Liver (tissue), 9 donors: Measurements from ENCODE around the gene RALGAPA2. TPM values are rescaled to one million over a fixed set of nuclear protein-coding genes. Genes with fewer than 3 reads are reported as not detected.

Source experiments
- DNase-seq: peaks from one replicate; pipeline ENCODE4 v3.0.0-alpha.2; 2017; ENCODE audit warnings: low spot score
- H3K27ac ChIP-seq, 2 donors: one replicate each; pipeline ENCODE4 v1.7.0; 2013; ENCODE audit warnings: inconsistent platforms in 2 of 2, low read length in 2 of 2, control low read depth in 1 of 2, low read depth in 1 of 2, mild to moderate bottlenecking in 1 of 2
- H3K27me3 ChIP-seq, 4 donors: one replicate each; pipeline versions ENCODE4 v1.6.1 to v1.7.0; 2013; ENCODE audit warnings: low read length in 3 of 4, inconsistent platforms in 1 of 4, mild to moderate bottlenecking in 1 of 4, moderate library complexity in 1 of 4; ENCODE audit not compliant: control insufficient read depth in 4 of 4, insufficient read depth in 4 of 4
- H3K36me3 ChIP-seq, 4 donors: one replicate each; pipeline versions ENCODE4 v1.6.1 to v1.7.0; 2013; ENCODE audit warnings: low read length in 3 of 4, mild to moderate bottlenecking in 3 of 4, low read depth in 1 of 4, moderate library complexity in 1 of 4; ENCODE audit not compliant: control insufficient read depth in 4 of 4, insufficient read depth in 3 of 4
- H3K4me1 ChIP-seq, 4 donors: one replicate each; pipeline versions ENCODE4 v1.6.1 to v1.7.0; 2013; ENCODE audit warnings: low read length in 3 of 4, mild to moderate bottlenecking in 3 of 4, moderate library complexity in 1 of 4; ENCODE audit not compliant: control insufficient read depth in 4 of 4, insufficient read depth in 4 of 4
- H3K4me3 ChIP-seq, 3 donors: one replicate each; pipeline versions ENCODE4 v1.6.1 to v1.7.0; 2013; ENCODE audit warnings: low read length in 3 of 3, control low read depth in 1 of 3, low read depth in 1 of 3, mild to moderate bottlenecking in 1 of 3
- H3K9ac ChIP-seq, 2 donors: one replicate each; pipeline ENCODE4 v1.7.0; 2013; ENCODE audit warnings: low read length in 2 of 2, mild to moderate bottlenecking in 2 of 2, moderate library complexity in 2 of 2, control low read depth in 1 of 2, low read depth in 1 of 2
- H3K9me3 ChIP-seq, 4 donors: one replicate each; pipeline versions ENCODE4 v1.6.1 to v1.7.0; 2013; ENCODE audit warnings: low read length in 3 of 4; ENCODE audit not compliant: control insufficient read depth in 4 of 4
- EGR1 ChIP-seq, 2 donors: IDR thresholded peaks; 2 replicates each; pipeline ENCODE4 v1.6.1; 2016 to 2018; ENCODE audit warnings: antibody characterized with exemption in 2 of 2, low read depth in 2 of 2
- FOXA1 ChIP-seq: IDR thresholded peaks from 2 replicates; pipeline ENCODE4 v1.6.1; 2016; ENCODE audit warnings: antibody characterized with exemption
- FOXA2 ChIP-seq: IDR thresholded peaks from 2 replicates; pipeline ENCODE4 v1.6.1; 2016; ENCODE audit warnings: antibody characterized with exemption
- GABPA ChIP-seq, 2 donors: IDR thresholded peaks in 1 of 2; conservative IDR thresholded peaks in 1 of 2; 2 replicates each; pipeline ENCODE4 v1.6.1; 2016; ENCODE audit warnings: antibody characterized with exemption in 2 of 2, mild to moderate bottlenecking in 1 of 2, moderate library complexity in 1 of 2
- HNF4A ChIP-seq, 2 donors: conservative IDR thresholded peaks; 2 replicates each; pipeline ENCODE4 v1.6.1; 2016; ENCODE audit warnings: antibody characterized with exemption in 2 of 2, mild to moderate bottlenecking in 2 of 2
- HNF4G ChIP-seq: IDR thresholded peaks from 2 replicates; pipeline ENCODE4 v1.6.1; 2016; ENCODE audit warnings: antibody characterized with exemption
- JUND ChIP-seq, 2 donors: IDR thresholded peaks; 2 replicates each; pipeline ENCODE4 v1.6.1; 2016; ENCODE audit warnings: antibody characterized with exemption in 2 of 2
- NR2F2 ChIP-seq: IDR thresholded peaks from 2 replicates; pipeline ENCODE4 v1.6.1; 2016; ENCODE audit warnings: antibody characterized with exemption
- RAD21 ChIP-seq, 2 donors: IDR thresholded peaks; 2 replicates each; pipeline ENCODE4 v1.6.1; 2016; ENCODE audit warnings: antibody characterized with exemption in 2 of 2, mild to moderate bottlenecking in 2 of 2
- REST ChIP-seq: IDR thresholded peaks from 2 replicates; pipeline ENCODE4 v1.6.1; 2016; ENCODE audit warnings: antibody characterized with exemption, mild to moderate bottlenecking
- RXRA ChIP-seq, 2 donors: IDR thresholded peaks; 2 replicates each; pipeline ENCODE4 v1.6.1; 2017 to 2018; ENCODE audit warnings: antibody characterized with exemption in 2 of 2, mild to moderate bottlenecking in 1 of 2
- SP1 ChIP-seq: IDR thresholded peaks from 2 replicates; pipeline ENCODE4 v1.6.1; 2018; ENCODE audit warnings: antibody characterized with exemption, mild to moderate bottlenecking
- TAF1 ChIP-seq: conservative IDR thresholded peaks from 2 replicates; pipeline ENCODE4 v1.6.1; 2016; ENCODE audit warnings: antibody characterized with exemption, mild to moderate bottlenecking
- YY1 ChIP-seq: IDR thresholded peaks from 2 replicates; pipeline ENCODE4 v1.6.1; 2016; ENCODE audit warnings: antibody characterized with exemption, mild to moderate bottlenecking
- WGBS: extraction: QIAGEN DNeasy Blood & Tissue Kit; methylation state at CpG from one replicate; pipeline ENCODE4 v1.1.7; 2013; 5-methylcytosine and 5-hydroxymethylcytosine counted together
- polyA plus RNA-seq, 2 donors: library from polyadenylated mRNA; stranded (reverse) in 1 of 2; unstranded in 1 of 2; fragments of 200-250 nt in 1 of 2; fragments of >200 nt in 1 of 2; fragmentation: Nextera tagmentation in 1 of 2; extraction: Ambion mirVana in 1 of 2; gene quantifications; one replicate each; pipeline versions ENCODE4 v1.2.1 to v1.2.3, GENCODE V29; 2013 to 2015
- total RNA-seq, 2 donors: library from RNA; depleted of rRNA; stranded (reverse); fragments of >200 nt; gene quantifications; one replicate each; pipeline ENCODE4 v1.2.3, GENCODE V29; 2014
- TF ChIP-seq, protein P1 (sequence below): IDR thresholded peaks from 2 replicates; pipeline ENCODE4 v1.6.1; 2016; ENCODE audit warnings: antibody characterized with exemption
- TF ChIP-seq, protein P2 (sequence below): IDR thresholded peaks from 2 replicates; pipeline ENCODE4 v1.6.1; 2016; ENCODE audit warnings: antibody characterized with exemption
- TF ChIP-seq, protein P3 (sequence below): IDR thresholded peaks from 2 replicates; pipeline ENCODE4 v1.6.1; 2016; ENCODE audit warnings: antibody characterized with exemption
- TF ChIP-seq, protein P4 (sequence below): fragments of 150-350 bp; IDR thresholded peaks from 2 replicates; pipeline ENCODE4 v1.5.1; 2017; ENCODE audit warnings: improper control_type of control experiment, low read depth, low read length; ENCODE audit not compliant: missing input control
- donor health status: healthy.
- donor health status: healthy.
- donor health status: healthy.
- donor health status: healthy.
- donor health status: healthy.

Gene RALGAPA2
- total and polyA plus RNA-seq, 4 donors: 14.8 to 89.9 (median 25.1) TPM

DNA sequence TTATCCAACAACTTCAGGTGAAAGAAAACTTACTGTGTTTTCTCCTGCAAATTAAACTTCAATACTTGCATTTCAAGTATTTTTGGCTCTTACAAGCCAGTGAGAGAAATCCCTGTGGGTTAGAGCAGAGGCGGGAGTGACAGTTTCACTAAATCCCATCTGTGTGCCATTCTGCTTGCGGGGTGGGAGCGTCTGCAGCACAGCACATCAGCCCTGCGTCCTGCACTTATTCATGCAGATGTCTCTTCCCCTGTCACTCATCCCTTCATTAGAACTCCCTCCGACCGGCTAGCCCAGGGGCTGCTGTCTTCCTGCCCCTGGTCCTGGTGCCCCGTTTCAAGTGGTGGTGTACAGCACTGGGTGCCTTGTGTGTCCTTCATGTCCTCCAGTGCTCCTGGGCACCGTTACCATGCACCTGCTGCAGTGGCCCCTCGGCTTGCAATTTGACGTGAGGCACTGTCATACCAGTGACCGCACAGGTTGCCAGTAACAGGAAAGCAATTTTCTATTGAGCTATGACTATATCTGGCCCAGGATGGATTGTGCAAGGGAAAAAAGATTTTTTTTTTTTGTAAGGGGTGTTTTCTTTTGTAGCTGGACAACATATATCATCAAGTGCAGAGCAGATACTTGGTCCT lies 285.1 kb downstream of the RALGAPA2 start:
- no peak overlapping the region for H3K9ac ChIP-seq
- DNase-seq: no peak
- 92% methylated on average over 11 of the region's 11 CpGs for WGBS

GRCh38 chr20:20426655-20426907 lies 285.9 kb downstream of the RALGAPA2 start:
- DNase-seq: no peak
- Histone ChIP-seq H3K27ac (no peak overlapping the region), H3K4me1 (no peaks in the 10 kb centered on the region), H3K4me3 (no peak overlapping the region), H3K27me3 (no peaks in the 10 kb centered on the region), H3K9me3 (no peaks in the 10 kb centered on the region), H3K36me3 (peaks cover 3 to 21% (median 4%) of the 10 kb centered on the region in 4 donors), H3K9ac (no peak overlapping the region)
- 90% methylated on average over 4 of the region's 4 CpGs for WGBS
- TF ChIP-seq SP1 (no peak), EGR1 (IDR thresholded peaks at IDR 0.05; ENCODE audit: low read depth in 2 of 2) (no peak), GABPA (IDR thresholded peaks at IDR 0.05 in 1 of 2, conservative IDR thresholded peaks at IDR 0.05 in 1 of 2) (no peak), JUND (IDR thresholded peaks at IDR 0.05) (no peak), TAF1 (no peak), RAD21 (IDR thresholded peaks at IDR 0.05) (no peak), RXRA (IDR thresholded peaks at IDR 0.05) (no peak), YY1 (no peak)
- TF ChIP-seq, protein P1, sequence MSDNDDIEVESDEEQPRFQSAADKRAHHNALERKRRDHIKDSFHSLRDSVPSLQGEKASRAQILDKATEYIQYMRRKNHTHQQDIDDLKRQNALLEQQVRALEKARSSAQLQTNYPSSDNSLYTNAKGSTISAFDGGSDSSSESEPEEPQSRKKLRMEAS: no peak
- TF ChIP-seq, protein P2, sequence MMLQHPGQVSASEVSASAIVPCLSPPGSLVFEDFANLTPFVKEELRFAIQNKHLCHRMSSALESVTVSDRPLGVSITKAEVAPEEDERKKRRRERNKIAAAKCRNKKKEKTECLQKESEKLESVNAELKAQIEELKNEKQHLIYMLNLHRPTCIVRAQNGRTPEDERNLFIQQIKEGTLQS: no peak

More for the DNA sequence above, 285.1 kb downstream of the RALGAPA2 start:
- Histone ChIP-seq H3K4me3 (no peak overlapping the region), H3K4me1 (no peaks in the 10 kb centered on the region), H3K36me3 (peaks cover under 1 to 21% (median 4%) of the 10 kb centered on the region in 4 donors), H3K27ac (no peak overlapping the region), H3K27me3 (no peaks in the 10 kb centered on the region), H3K9me3 (no peaks in the 10 kb centered on the region)
- TF ChIP-seq, protein P1: no peak
- no peak for TF ChIP-seq TAF1
- no peak for TF ChIP-seq HNF4G
- TF ChIP-seq YY1: no peak

DNA sequence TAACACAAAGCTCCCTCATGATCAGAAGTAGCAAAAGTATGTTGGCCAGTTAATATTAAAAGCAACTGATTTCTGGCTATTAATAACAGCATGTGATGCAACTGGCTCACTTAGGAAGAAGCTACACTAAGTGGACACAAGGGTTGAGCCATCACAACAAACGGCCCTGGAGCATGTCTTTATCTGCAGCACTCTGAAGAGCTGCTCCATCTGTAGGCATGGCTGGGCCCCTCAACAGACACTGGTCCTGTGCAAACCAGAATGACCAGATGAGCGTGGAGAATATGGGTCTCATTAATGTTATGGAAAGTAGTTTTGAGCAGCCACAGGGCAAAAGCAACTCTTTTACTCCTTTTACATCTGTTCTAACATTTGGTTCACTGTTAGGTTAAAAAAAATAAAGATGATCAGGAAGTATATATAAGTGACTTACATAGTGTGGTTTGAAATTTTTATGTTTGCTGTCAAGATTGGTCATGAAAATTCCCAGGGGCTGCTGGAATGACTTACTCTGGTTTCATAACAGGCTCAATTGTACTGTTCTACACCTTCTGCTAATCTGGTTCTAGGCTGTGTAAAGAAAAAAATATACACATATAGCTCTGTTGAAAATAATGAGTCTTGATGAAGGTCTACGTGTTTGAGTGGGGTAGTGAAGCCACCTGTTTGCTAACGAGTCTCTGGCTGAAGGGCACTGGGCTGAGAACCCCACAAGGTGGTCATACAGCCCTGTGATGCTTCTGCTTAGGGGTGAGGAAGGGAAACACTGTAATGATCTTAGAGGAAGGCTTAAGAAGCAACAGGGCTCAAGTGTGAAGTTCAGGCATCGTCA lies 286.4 kb downstream of the RALGAPA2 start:
- H3K9ac ChIP-seq: no peak overlapping the region
- no peaks in the 10 kb centered on the region for H3K4me1 ChIP-seq
- WGBS: 80% methylated on average over 5 of the region's 5 CpGs
- no peaks in the 10 kb centered on the region for H3K9me3 ChIP-seq
- H3K27me3 ChIP-seq: no peaks in the 10 kb centered on the region
- no peak overlapping the region for H3K4me3 ChIP-seq
- H3K36me3 ChIP-seq: peaks cover 3 to 17% (median 4%) of the 10 kb centered on the region in 4 donors
- no peak for DNase-seq
- H3K27ac ChIP-seq: no peak overlapping the region
- TF ChIP-seq, protein P3, sequence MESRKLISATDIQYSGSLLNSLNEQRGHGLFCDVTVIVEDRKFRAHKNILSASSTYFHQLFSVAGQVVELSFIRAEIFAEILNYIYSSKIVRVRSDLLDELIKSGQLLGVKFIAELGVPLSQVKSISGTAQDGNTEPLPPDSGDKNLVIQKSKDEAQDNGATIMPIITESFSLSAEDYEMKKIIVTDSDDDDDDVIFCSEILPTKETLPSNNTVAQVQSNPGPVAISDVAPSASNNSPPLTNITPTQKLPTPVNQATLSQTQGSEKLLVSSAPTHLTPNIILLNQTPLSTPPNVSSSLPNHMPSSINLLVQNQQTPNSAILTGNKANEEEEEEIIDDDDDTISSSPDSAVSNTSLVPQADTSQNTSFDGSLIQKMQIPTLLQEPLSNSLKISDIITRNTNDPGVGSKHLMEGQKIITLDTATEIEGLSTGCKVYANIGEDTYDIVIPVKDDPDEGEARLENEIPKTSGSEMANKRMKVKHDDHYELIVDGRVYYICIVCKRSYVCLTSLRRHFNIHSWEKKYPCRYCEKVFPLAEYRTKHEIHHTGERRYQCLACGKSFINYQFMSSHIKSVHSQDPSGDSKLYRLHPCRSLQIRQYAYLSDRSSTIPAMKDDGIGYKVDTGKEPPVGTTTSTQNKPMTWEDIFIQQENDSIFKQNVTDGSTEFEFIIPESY: no peak
- TF ChIP-seq NR2F2 (no peak), HNF4G (no peak), FOXA1 (no peak), REST (no peak), JUND (IDR thresholded peaks at IDR 0.05) (no peak), HNF4A (conservative IDR thresholded peaks at IDR 0.05) (no peak), YY1 (no peak), FOXA2 (no peak), SP1 (no peak)
- TF ChIP-seq, protein P4, sequence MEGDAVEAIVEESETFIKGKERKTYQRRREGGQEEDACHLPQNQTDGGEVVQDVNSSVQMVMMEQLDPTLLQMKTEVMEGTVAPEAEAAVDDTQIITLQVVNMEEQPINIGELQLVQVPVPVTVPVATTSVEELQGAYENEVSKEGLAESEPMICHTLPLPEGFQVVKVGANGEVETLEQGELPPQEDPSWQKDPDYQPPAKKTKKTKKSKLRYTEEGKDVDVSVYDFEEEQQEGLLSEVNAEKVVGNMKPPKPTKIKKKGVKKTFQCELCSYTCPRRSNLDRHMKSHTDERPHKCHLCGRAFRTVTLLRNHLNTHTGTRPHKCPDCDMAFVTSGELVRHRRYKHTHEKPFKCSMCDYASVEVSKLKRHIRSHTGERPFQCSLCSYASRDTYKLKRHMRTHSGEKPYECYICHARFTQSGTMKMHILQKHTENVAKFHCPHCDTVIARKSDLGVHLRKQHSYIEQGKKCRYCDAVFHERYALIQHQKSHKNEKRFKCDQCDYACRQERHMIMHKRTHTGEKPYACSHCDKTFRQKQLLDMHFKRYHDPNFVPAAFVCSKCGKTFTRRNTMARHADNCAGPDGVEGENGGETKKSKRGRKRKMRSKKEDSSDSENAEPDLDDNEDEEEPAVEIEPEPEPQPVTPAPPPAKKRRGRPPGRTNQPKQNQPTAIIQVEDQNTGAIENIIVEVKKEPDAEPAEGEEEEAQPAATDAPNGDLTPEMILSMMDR: no peak
- TF ChIP-seq, protein P1: no peak
